SW480 (cell line): Measurements from ENCODE around the gene AKT1.

ENCODE experiments used
- DNase-seq: peaks from one replicate; pipeline ENCODE4 v3.0.0-alpha.2; 2016; ENCODE audit warnings: low spot score

The AKT1 gene

GRCh38 chr14:104786091-104786586, 9.4 kb downstream of the AKT1 start:
- DNase-seq, result no peak

GRCh38 chr14:104785708-104786080, 9.9 kb downstream of the AKT1 start:
- no peak for DNase-seq

GRCh38 chr14:104784846-104785707, 10.5 kb downstream of the AKT1 start:
- no peak for DNase-seq

- DNase-seq, result no peak
Observed at GRCh38 chr14:104784218-104784568, 11.4 kb downstream of the AKT1 start.

- no peak for DNase-seq
Observed at GRCh38 chr14:104783484-104784217, 11.9 kb downstream of the AKT1 start.

DNA sequence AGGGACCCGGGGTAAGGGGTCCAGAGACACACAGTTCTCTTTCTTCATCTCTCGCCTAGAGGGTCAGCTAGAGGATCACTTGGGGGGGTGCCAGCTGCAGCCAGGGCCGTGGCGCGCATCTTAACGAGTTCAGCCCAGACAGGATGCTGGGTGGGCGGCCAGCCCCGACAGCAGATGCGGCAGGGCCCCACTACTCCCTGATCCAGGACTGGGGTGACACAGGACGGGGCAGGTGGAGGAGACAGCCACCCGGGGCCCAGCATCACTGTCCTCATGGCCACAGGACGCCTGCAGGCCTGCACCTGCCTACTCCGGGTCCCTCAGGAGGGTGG, 12.8 kb downstream of the AKT1 start:
- DNase-seq, result no peak

DNA sequence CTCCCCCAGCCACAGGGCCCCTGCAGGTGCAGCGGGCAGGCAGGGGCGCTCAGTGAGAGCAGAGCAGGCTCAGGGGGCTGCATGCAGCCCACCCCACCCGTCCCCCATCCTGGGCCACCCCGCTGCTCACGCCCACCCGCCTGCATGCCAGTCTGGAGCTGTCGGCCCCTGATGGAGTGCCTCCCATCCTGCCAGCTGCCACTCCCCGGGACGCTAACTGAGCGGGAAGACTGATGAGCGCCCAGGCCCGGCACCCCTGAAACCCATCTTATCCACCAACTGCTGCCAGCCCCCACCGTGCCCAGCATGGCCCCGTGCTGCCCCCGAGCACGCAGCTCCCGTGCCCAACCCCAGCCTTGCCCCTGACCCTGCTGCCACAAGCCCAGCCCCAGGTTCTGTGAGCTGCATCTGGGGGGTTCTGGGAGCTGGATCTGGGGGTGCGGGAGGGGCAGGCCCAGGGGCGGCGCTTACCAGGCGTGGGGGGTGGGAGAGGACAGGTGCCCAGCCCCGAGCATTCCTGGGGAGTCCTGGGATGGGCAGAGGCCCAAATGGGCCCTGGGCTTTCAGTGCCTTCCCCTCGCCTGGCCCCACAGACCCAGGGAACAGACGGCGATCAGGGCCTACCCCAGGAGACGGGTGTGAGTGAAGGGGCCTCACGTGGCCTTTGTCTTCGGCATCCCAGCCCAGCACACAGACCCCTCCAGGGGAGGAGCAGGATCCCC, 13.3 kb downstream of the AKT1 start:
- DNase-seq, result no peak

- no peak for DNase-seq
Observed at GRCh38 chr14:104781271-104782077, 14.1 kb downstream of the AKT1 start.

- no peak for DNase-seq
Observed at GRCh38 chr14:104780513-104781030, 15.0 kb downstream of the AKT1 start.

- DNase-seq, result no peak
Observed at GRCh38 chr14:104779776-104780512, 15.6 kb downstream of the AKT1 start.

DNA sequence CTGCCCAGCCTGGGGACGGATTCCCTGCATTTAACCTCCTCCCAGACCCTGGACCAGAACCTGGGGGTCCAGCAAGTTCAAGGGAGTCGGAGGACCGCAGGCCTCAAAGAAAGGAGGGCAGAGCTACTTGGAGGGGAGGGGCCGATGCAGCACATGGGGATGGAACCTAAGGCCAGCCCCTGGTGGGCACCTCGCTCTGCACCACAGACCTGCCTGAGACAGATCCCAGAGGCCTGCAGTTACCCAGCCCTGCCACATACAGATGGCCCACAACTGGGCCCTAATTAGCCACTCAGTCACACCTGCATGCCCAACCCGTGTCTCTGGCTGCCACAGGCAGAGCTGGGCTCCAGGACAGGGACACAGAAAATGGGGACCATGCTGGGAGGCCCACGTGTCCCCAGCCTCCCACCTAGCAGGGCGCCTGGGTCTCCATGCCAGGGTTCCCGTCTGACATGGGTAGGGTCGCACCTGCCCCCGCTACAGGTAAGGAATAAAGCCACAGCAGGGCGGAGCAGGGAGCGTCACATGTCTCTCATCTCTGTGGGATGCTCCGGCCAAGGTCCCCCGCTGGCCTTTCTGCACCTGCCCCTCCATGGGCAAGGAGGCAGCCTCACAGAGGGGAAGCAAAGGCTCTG, 16.7 kb downstream of the AKT1 start:
- no peak for DNase-seq

DNA sequence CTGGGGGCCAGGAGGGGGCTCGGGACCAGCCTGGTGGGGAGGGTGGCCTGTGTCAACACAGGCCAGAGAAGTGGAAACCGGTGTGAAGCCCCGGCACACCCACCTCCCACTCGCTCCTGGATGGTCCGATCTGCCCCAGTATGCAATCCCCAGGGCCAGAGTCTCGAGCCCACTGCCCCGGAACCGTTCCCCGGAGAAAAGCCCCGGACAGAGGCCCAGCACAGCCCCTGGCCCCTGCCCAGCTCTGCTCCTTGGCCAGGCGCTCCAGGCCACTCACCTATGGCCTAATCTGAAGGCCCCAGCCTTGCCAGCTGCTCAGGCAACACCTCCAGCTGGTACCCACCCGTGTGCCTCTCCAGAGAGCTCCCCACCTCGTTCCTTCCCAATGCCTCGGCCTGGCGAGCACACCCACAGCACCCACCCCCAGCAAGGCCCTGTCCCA, 17.7 kb downstream of the AKT1 start:
- no peak for DNase-seq

GRCh38 chr14:104776961-104777807, 18.4 kb downstream of the AKT1 start:
- no peak for DNase-seq

DNA sequence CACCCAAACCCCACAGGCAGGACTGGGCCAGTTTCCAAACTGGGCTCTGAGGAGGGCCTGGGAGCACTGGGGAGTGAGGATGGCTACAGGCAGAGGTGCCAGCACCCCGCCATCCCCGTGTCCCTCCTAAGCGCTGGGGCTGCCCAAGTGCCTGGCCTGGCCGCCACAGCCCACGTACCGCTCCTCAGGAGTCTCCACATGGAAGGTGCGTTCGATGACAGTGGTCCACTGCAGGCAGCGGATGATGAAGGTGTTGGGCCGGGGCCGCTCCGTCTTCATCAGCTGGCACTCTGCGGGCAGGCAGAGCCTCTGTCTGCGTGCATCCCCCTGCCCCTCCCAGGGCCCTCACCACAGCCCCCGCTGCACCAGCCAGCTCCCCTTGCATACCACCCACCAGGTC, 19.1 kb downstream of the AKT1 start:
- DNase-seq, result no peak

GRCh38 chr14:104775073-104775489, 20.5 kb downstream of the AKT1 start:
- DNase-seq, result no peak

GRCh38 chr14:104774453-104775072, 21.0 kb downstream of the AKT1 start:
- no peak for DNase-seq

DNA sequence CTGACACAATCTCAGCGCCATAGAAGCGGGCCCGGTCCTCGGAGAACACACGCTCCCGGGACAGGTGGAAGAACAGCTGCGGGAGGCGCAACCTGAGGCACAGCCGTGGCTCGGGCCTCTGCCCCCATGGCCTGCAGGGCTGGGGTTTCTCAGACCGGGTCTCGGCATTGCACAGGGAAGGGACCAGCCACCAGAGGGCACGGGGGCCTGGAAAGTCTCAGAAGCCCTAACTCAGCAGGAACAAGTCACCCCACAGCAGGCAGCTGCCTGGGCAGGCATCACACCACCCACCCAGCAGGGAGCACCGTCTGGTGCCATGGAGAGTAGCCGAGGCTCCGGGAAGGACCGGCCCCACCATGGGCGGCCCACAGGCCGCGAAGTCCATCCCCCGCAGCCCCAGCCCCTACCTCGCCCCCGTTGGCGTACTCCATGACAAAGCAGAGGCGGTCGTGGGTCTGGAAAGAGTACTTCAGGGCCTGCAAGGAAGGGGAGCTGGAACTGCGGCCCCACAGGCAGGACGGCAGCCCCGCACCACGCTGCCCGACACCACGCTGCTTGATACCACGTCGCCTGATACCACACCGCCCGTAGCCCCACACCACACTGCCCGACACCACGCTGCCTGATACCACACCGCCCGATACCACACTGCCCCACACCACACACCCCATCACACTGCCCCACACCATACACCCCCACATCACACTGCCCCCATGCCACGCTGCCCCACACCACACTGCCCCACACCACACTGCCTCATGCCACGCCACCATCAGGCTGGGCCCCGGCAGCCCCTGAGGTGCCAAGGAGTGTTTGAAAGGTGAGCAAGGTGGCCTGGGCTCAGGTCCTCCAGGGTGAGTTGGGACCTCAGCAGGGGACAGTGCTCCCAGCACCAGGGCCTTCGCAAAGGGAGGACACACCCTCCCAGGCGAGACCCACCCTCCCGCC, 21.8 kb downstream of the AKT1 start:
- DNase-seq, result no peak
